ENCODE data around the gene CEBPA.
"Not testable (repeated sequence)": the region's sequence is repeated elsewhere in the genome, so short reads cannot be mapped to it uniquely, and the experiment has no call there.

The CEBPA gene

DNA sequence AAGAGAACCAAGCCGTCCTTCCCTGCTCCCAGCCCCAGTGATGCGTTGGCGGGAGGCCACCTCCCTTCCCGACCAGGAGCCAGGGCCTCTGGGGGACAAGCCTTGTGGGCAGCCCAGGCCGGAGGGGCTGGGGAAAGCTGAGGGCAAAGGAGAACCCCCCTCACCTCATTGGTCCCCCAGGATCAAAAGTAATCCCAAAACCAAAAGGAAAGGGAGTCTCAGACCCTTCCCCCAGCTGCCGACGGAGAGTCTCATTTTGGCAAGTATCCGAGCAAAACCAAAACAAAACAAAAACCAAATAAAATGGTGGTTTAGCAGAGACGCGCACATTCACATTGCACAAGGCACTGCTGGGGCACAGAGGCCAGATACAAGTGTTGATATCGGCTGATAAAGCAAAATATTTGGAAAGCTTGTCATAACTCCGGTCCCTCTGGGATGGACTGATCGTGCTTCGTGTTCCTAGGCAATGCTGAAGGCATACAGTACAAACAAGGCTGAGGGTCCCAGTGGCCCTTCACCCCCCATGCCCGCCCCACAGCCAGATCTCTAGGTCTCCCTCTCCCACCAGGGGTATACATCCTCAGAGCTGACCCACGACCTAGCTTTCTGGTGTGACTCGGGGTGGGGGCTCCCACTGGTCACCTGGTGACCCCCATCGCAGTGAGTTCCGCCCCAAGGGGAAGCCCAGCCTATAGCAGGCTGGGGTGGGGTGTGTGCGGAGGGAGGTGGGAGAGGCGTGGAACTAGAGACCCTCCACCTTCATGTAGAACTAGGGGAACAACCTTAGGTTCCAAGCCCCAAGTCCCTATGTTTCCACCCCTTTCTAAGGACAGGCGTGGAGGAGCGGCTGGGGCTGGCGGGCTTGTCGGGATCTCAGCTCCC lies 2.1 kb downstream of the CEBPA start:
- no peak for DNase-seq (ENCODE audit: low read depth)

DNA sequence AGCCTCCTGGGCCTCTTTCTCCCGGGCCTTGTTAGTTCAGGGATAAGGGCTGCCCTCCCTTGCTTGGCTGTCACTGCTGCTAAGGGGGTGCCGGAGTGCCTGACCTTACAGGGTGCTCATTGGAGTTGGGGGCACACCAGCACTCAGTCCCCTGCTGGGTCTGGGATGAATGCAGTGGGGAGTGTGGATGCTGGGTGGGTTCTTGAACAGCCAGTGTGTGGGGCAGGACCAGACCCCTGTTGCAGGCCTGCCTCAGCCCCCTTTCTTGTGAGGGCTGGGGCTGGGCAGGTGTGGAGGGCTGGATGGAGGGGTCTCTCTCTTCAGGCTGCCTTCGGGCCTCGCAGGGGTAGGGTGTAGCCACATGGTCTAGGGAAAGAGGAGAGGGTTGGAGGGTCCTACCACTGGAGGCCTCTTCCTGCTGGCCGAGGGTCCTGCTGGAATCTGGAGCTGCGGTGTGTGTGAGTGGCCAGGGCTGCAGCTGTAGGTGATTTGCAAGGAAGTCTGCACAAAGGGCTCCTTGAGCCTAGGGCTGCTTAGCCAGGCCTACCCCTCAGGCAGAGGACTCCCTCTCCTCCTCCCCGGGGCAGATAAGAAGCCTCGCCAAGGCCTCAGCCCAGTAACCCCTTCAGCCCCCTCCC lies 3.2 kb downstream of the CEBPA start:
- DNase-seq (ENCODE audit: low read depth), result no peak

DNA sequence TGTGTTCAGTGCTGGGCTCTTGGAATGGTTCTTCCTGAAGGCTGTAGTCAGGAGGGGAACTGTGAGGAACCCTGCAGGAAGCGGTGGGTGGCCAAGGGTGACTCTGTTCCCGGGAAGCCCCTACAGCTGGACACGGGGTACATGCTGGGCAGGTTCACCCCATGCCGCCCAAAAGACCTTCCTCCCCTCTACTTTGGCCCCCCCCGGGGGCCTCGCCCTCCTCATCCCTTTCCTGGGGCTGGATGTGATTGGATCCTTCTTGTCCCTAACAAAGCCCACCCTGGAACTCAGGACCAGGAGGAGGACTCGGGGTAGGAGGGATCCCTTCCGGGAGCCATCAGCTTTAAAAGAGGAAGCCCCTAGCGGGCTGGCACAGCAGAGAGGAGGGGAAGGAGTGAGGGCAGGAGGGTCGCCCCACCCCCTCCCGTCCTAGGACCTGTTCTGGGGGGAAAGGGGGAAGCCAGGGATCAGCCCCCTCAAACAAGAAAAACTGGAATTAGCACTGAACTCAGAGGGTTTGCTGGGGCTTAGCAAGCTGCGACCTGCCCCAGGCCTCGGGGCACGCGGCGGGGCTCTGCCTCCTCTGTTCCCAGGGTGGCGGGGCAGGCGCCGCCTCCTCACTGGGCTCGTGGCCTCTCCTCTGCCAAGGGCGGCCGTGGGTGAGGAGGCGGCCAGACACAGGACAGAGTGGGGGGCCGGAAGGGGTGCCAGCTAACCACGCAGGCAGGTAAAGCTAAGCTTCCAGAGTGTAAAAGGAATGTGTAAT lies 4.0 kb downstream of the CEBPA start:
- no peak for DNase-seq (ENCODE audit: low read depth)

- DNase-seq (ENCODE audit: low read depth), result no peak
Measured at GRCh38 chr19:33297401-33298145, 4.8 kb downstream of the CEBPA start.

- no peak for DNase-seq (ENCODE audit: low read depth)
Measured at GRCh38 chr19:33296488-33296971, 5.8 kb downstream of the CEBPA start.

DNA sequence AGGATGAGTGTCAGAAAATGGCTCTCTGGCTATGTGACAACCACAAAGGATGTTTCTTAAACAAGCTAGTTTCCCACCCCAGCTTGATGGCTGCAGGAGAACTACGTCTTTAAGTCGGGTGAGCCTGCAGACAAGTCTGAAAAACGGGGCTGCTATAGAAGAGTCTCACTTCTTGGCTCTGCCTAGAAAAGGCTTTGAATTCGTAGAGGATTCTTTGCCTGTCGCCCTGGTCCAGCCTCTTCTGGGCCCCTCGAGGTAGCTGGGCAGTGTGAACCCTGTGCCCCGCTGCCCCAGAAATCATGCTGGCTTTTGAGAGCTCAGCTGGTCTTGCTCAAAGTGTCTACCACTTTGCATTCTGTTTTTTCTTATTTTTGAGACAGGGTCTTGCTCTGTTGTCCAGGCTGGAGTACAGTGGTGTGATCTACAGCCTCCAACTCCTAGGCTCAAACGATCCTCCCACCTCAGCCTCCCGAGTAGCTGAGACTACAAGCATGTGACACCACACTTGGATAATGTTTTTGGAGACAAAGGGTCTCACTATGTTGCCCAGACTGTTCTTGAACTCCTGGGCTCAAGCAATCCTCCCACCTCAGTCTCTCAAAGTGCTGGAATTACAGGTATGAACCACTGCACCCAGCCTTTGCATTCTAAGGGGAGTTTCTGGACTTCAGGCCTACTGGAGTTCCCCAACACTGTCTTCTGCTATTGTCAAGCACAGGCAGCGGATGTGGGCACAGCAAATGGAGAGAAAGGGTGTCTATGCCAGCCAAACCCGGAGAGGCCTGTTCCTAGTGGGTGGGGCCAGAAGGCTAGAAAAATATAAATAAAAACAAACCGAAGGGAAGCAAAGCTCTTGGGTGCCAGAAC lies 6.5 kb downstream of the CEBPA start:
- DNase-seq (ENCODE audit: low read depth), result no peak

DNA sequence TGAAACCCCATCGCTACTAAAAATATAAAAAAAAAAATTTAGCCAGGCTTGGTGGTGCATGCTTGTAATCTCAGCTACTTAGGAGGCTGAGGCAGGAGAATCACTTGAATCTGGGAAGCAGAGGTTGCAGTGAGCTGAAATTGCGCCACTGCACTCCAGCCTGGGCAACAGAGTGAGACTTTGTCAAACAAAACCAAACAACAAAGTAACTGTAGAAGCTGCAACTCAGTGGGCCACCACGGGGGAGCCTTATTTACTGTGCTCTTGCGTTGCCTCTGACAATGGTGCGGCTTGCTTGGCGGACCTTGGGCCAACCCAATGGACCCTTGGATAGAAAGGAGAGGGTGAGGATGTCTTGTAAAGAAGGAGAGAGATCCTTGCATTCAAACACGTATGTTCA lies 7.3 kb downstream of the CEBPA start:
- not testable (repeated sequence) for DNase-seq (ENCODE audit: low read depth)

- DNase-seq (ENCODE audit: low read depth), result no peak
Measured at GRCh38 chr19:33294058-33294798, 8.1 kb downstream of the CEBPA start.

- DNase-seq (ENCODE audit: low read depth), result no peak
Measured at GRCh38 chr19:33293255-33294057, 8.9 kb downstream of the CEBPA start.

- no peak for DNase-seq (ENCODE audit: low read depth)
Measured at GRCh38 chr19:33292595-33293254, 9.6 kb downstream of the CEBPA start.

GRCh38 chr19:33291623-33292534 lies 10.5 kb downstream of the CEBPA start:
- no peak for DNase-seq (ENCODE audit: low read depth)

DNA sequence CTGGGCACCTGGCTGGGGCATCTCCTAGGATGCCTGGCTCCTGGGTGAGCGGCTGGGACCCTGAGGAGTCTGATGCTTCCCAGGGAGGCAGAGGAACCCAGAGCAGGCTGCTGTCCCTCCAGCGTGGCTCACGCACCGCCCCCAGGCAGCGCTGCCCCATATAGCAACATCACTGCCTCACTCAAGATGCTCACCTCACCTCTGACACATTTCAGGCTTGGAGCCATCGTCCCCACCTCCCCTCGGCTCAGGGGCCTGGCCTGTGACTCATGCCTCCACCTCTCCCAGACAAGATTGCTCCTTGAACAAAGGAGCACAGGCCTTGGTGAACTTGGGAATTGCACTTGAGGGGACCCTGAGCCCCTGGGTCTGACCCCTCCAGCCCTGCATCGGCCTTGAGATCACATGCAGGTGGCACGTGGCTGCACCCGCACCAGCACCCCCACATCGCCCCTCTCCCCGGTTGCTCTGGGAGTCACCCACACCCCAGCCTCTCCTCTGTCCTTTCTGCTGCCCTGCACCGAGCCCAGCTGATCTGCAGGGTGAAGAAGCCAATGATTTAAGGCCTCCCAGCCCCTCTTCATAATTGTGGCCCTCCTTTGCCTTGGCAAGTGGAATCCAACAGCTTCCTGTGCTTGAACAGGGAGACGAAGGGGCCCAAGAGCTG lies 11.2 kb downstream of the CEBPA start:
- no peak for DNase-seq (ENCODE audit: low read depth)

DNA sequence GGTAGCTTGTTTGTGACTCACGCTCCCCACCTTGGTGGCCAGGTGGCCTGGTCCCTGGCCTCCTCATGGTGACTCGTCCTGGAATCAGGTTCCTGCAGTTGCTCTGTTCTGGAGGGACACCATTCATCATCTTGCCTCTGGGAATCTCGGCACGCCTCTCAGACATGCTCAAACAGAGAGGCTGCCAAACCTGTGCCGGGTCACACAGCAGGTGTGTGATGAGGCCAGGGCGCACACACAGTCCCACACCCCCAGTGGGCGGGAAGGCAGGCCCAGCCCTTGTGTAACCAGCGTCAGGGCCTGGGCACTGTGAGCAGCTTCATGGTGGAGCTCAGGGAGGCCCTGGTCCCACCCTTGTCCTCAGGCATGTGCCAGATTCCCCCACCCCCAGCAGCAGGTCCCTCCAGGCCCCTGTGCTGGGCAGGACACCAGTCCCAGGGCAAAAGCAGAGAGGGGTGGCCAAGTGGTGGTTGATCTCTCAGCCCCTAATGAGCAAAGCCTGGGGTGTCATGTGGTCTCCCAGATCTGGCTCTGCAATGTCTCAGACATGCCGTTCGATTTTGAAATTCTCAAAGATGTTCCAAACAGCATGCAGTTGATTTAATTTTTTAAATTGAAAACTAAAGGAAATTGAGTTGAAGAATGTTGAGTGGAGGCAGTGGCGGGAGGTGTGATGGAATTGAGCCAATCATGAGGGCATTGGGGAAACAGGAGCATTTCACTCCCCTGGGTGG lies 12.1 kb downstream of the CEBPA start:
- no peak for DNase-seq (ENCODE audit: low read depth)

DNA sequence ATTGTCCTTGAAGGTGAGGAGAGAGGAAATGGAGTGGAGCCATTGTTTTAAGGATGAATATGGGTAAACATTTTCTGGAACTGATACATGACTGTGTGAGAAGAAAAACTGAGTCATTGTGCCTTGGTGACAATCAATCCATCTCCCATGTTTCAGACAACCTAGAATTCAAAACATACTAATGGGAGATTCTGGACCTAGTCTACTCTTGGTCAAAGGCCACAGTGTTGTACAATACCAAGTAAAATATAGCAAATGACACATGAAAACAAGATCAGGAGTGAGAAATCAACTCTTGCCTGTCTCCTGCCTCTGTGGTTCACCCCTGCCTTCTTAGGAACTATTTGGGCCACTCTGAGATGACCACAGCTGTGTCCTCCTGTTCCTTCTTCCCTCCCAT lies 13.1 kb downstream of the CEBPA start:
- no peak for DNase-seq (ENCODE audit: low read depth)

- DNase-seq (ENCODE audit: low read depth), result no peak
Measured at GRCh38 chr19:33288666-33289065, 13.7 kb downstream of the CEBPA start.

GRCh38 chr19:33287927-33288326 lies 14.4 kb downstream of the CEBPA start:
- no peak for DNase-seq (ENCODE audit: low read depth)
